Right atrium auricular region (tissue), 2 donors: ENCODE data around the gene PGBD4. TPM values are rescaled to one million over a fixed set of nuclear protein-coding genes. Genes with fewer than 3 reads are reported as not detected.

ENCODE experiments used
- DNase-seq: peaks from one replicate; pipeline ENCODE4 v3.0.0-alpha.2; 2019; ENCODE audit warnings: low spot score
- H3K27ac ChIP-seq, 2 donors: fragments of 200-600 bp; sonication (generic); 1 replicate in 1 of 2; 2 replicates in 1 of 2; pipeline ENCODE4 v1.5.1; 2016 to 2019
- H3K27me3 ChIP-seq, 2 donors: fragments of 200-600 bp; sonication (generic); one replicate each; pipeline versions ENCODE4 v1.5.1 to v1.6.0; 2017 to 2019
- H3K36me3 ChIP-seq: fragments of 200-600 bp; sonication (generic); one replicate; pipeline ENCODE4 v1.5.1; 2016
- H3K4me1 ChIP-seq, 2 donors: fragments of 200-600 bp; sonication (generic); one replicate each; pipeline versions ENCODE4 v1.5.1 to v1.6.0; 2017 to 2019
- H3K4me3 ChIP-seq, 2 donors: fragments of 200-600 bp; sonication (generic); 1 replicate in 1 of 2; 2 replicates in 1 of 2; pipeline ENCODE4 v1.5.1; 2017 to 2019; ENCODE audit warnings: mild to moderate bottlenecking in 1 of 2, moderate library complexity in 1 of 2
- H3K9me3 ChIP-seq, 2 donors: fragments of 200-600 bp; sonication (generic); one replicate each; pipeline ENCODE4 v1.5.1; 2019
- total RNA-seq, 2 donors: library from RNA; depleted of rRNA; stranded (reverse); fragments of >200 nt; gene quantifications; one replicate each; pipeline ENCODE4 v1.1.0, GENCODE V29; 2016
- TF ChIP-seq, protein P1 (sequence below), 2 donors: fragments of 200-600 bp; sonication (generic); IDR thresholded peaks; one replicate each; pipeline ENCODE4 v1.5.1; 2019; ENCODE audit warnings: antibody characterized with exemption in 2 of 2

Gene PGBD4
- total RNA-seq, 2 donors from 2014 or later: 2.0 to 2.3 TPM

GRCh38 chr15:34125945-34126344 lies 24.1 kb downstream of the PGBD4 start:
- H3K36me3 ChIP-seq: no peaks in the 10 kb centered on the region
- no peak overlapping the region for H3K4me3 ChIP-seq
- H3K4me1 ChIP-seq: no peaks in the 10 kb centered on the region
- TF ChIP-seq, protein P1, sequence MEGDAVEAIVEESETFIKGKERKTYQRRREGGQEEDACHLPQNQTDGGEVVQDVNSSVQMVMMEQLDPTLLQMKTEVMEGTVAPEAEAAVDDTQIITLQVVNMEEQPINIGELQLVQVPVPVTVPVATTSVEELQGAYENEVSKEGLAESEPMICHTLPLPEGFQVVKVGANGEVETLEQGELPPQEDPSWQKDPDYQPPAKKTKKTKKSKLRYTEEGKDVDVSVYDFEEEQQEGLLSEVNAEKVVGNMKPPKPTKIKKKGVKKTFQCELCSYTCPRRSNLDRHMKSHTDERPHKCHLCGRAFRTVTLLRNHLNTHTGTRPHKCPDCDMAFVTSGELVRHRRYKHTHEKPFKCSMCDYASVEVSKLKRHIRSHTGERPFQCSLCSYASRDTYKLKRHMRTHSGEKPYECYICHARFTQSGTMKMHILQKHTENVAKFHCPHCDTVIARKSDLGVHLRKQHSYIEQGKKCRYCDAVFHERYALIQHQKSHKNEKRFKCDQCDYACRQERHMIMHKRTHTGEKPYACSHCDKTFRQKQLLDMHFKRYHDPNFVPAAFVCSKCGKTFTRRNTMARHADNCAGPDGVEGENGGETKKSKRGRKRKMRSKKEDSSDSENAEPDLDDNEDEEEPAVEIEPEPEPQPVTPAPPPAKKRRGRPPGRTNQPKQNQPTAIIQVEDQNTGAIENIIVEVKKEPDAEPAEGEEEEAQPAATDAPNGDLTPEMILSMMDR (IDR thresholded peaks at IDR 0.05): no peak
- H3K9me3 ChIP-seq: no peaks in the 10 kb centered on the region
- DNase-seq: no peak
- H3K27ac ChIP-seq: no peak overlapping the region
- no peaks in the 10 kb centered on the region for H3K27me3 ChIP-seq

DNA sequence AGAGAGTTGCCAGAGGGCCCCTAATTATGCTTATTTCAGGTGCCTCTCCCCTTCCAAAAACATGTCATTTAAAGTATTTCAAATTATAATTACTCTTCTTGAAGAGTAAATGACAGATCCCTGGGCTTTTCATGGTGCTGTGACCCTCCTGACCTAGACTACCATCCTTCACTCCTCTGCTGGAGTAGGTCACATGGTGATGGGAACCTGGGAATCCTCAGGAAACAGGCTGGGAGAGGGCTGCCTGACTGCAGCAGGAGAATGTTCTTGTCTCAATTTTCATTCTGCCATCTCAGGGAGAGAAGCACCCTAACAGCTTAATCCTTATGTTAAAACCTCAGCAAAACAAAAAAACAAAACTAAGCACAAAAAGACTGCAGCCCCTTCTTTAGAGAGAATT lies 24.6 kb downstream of the PGBD4 start:
- Histone ChIP-seq H3K4me3 (no peak overlapping the region), H3K4me1 (no peaks in the 10 kb centered on the region), H3K36me3 (no peaks in the 10 kb centered on the region), H3K27ac (no peak overlapping the region), H3K27me3 (no peaks in the 10 kb centered on the region), H3K9me3 (no peaks in the 10 kb centered on the region)
- DNase-seq: no peak
- TF ChIP-seq, protein P1 (IDR thresholded peaks at IDR 0.05): no peak

GRCh38 chr15:34128898-34129297 lies 27.0 kb downstream of the PGBD4 start:
- H3K4me1 ChIP-seq: no peaks in the 10 kb centered on the region
- no peaks in the 10 kb centered on the region for H3K9me3 ChIP-seq
- H3K27ac ChIP-seq: no peak overlapping the region
- H3K27me3 ChIP-seq: no peaks in the 10 kb centered on the region
- no peak overlapping the region for H3K4me3 ChIP-seq
- TF ChIP-seq, protein P1 (IDR thresholded peaks at IDR 0.05): no peak
- no peaks in the 10 kb centered on the region for H3K36me3 ChIP-seq
- DNase-seq: no peak

- no peaks in the 10 kb centered on the region for H3K36me3 ChIP-seq
- H3K9me3 ChIP-seq: no peaks in the 10 kb centered on the region
- H3K27me3 ChIP-seq: no peaks in the 10 kb centered on the region
- H3K27ac ChIP-seq: no peak overlapping the region
- no peaks in the 10 kb centered on the region for H3K4me1 ChIP-seq
- no peak overlapping the region for H3K4me3 ChIP-seq
- TF ChIP-seq, protein P1 (IDR thresholded peaks at IDR 0.05): no peak
- no peak for DNase-seq
Measured at GRCh38 chr15:34132881-34133280, 31.0 kb downstream of the PGBD4 start.

DNA sequence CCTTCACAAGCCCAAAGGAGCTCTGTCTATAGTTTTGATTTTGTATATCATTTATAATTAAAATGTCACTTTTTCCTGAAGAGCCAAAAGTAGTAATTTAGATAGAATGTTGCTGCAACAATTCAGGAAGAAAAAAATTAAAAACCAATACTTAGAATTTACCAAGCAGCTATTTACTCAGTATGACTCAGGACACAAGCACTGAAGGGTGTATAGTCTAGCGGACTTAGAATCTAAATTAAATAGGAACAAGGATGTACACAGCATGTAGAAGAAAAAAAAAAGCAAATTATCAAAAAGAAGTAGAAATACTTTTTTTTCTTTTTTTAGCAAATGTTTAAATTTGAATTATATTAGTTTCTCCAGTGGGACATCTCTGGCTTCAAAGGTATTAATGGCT lies 31.6 kb downstream of the PGBD4 start:
- no peak overlapping the region for H3K4me3 ChIP-seq
- H3K9me3 ChIP-seq: no peaks in the 10 kb centered on the region
- no peaks in the 10 kb centered on the region for H3K27me3 ChIP-seq
- DNase-seq: no peak
- TF ChIP-seq, protein P1 (IDR thresholded peaks at IDR 0.05): no peak
- H3K4me1 ChIP-seq: no peaks in the 10 kb centered on the region
- no peak overlapping the region for H3K27ac ChIP-seq
- no peaks in the 10 kb centered on the region for H3K36me3 ChIP-seq

- no peak overlapping the region for H3K27ac ChIP-seq
- no peak overlapping the region for H3K4me3 ChIP-seq
- H3K27me3 ChIP-seq: no peaks in the 10 kb centered on the region
- peaks cover 50% of the 10 kb centered on the region for H3K36me3 ChIP-seq
- no peaks in the 10 kb centered on the region for H3K9me3 ChIP-seq
- no peak for DNase-seq
- TF ChIP-seq, protein P1 (IDR thresholded peaks at IDR 0.05): no peak
- H3K4me1 ChIP-seq: no peaks in the 10 kb centered on the region
Measured at GRCh38 chr15:34147371-34148140, 45.7 kb downstream of the PGBD4 start.
